Measurements from ENCODE around the gene FAM184B. TPM values are rescaled to one million over a fixed set of nuclear protein-coding genes. Genes with fewer than 3 reads are reported as not detected.

FAM184B gene
- total RNA-seq, 1 experiment from 2014 or later: 0.09 TPM

DNA sequence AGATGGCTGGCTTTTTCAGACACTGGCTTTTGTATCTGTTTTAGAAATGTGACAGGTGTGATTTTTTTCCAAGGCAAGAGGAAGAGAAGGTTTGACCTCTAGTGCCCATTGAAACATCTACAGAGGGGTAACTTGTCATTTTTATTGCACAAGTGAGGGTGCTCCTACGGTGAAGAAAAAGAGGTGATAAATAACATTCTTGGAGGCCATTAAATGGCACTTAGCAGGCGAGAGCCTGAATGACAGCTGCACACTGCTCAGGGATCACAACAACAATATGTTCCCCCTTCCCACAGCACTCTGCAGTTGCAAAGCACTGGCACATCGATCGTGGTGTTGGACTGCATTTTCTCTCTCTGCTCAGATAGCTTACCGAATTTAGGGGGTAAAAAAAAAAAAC, 22.9 kb downstream of the FAM184B start:
- Histone ChIP-seq H3K56ac (ENCODE audit: insufficient read length, low read depth, low read length) (no peak overlapping the region), H2BK12ac (ENCODE audit: insufficient read length, low read depth, low read length) (no peak overlapping the region), H3K79me1 (ENCODE audit: insufficient read depth, low read depth, low read length, poor library complexity, severe bottlenecking) (no peaks in the 10 kb centered on the region), H3T11ph (ENCODE audit: low read length) (no peak overlapping the region), H2BK5ac (ENCODE audit: insufficient read length, low read length) (no peak overlapping the region), H3K79me2 (ENCODE audit: insufficient read depth, low read length) (no peaks in the 10 kb centered on the region), H4K20me1 (ENCODE audit: control insufficient read depth, insufficient read depth, insufficient read length) (no peaks in the 10 kb centered on the region), H4K5ac (ENCODE audit: insufficient read length, low read depth, low read length) (no peak overlapping the region), H3K27ac (ENCODE audit: insufficient read length, low read depth, low read length) (no peak overlapping the region), H2BK20ac (ENCODE audit: low read depth, low read length, poor library complexity, severe bottlenecking) (no peak overlapping the region), H3K23ac (ENCODE audit: insufficient read length, low read depth, low read length) (no peak overlapping the region), H3K4me2 (ENCODE audit: insufficient read depth, insufficient read length, low read length) (no peak overlapping the region), H4K91ac (ENCODE audit: insufficient read length, low read depth, low read length) (no peak overlapping the region), H2AK5ac (ENCODE audit: insufficient read length, low read length) (no peak overlapping the region), H3K14ac (ENCODE audit: insufficient read depth, low read length) (no peak overlapping the region), H2AFZ (ENCODE audit: low read length) (no peak overlapping the region), H4K8ac (replicated peaks; ENCODE audit: insufficient read length, low read depth, low read length) (no peak overlapping the region), H3K4ac (ENCODE audit: low read depth, low read length) (no peak overlapping the region), H2BK15ac (ENCODE audit: low read depth, low read length) (no peak overlapping the region), H3K18ac (ENCODE audit: insufficient read length, low read depth, low read length) (no peak overlapping the region), H3K4me1 (ENCODE audit: insufficient read depth, low read length) (peaks cover 5% of the 10 kb centered on the region; the same call in 1 of the 2 replicates), H3K9me3 (ENCODE audit: control insufficient read depth, low read depth, low read length) (no peaks in the 10 kb centered on the region), H3K9ac (ENCODE audit: extremely low read depth, insufficient read length, low read length) (no peak overlapping the region), H2BK120ac (ENCODE audit: low read depth, low read length, poor library complexity, severe bottlenecking) (no peak overlapping the region), H3K27me3 (ENCODE audit: insufficient read depth, low read length) (no peaks in the 10 kb centered on the region), H3K23me2 (ENCODE audit: insufficient read length, low read depth, low read length, poor library complexity, severe bottlenecking) (no peaks in the 10 kb centered on the region)
- DNase-seq: no peak
- no peak overlapping the region for H3K4me3 Mint-ChIP-seq
- TF ChIP-seq, protein P1, sequence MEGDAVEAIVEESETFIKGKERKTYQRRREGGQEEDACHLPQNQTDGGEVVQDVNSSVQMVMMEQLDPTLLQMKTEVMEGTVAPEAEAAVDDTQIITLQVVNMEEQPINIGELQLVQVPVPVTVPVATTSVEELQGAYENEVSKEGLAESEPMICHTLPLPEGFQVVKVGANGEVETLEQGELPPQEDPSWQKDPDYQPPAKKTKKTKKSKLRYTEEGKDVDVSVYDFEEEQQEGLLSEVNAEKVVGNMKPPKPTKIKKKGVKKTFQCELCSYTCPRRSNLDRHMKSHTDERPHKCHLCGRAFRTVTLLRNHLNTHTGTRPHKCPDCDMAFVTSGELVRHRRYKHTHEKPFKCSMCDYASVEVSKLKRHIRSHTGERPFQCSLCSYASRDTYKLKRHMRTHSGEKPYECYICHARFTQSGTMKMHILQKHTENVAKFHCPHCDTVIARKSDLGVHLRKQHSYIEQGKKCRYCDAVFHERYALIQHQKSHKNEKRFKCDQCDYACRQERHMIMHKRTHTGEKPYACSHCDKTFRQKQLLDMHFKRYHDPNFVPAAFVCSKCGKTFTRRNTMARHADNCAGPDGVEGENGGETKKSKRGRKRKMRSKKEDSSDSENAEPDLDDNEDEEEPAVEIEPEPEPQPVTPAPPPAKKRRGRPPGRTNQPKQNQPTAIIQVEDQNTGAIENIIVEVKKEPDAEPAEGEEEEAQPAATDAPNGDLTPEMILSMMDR (conservative IDR thresholded peaks at IDR 0.05): no peak
- no peak overlapping the region for H3K27ac Mint-ChIP-seq
- peaks cover 9 to 13% of the 10 kb centered on the region in 2 experiments for H3K4me1 Mint-ChIP-seq
- no peaks in the 10 kb centered on the region for H3K9me3 Mint-ChIP-seq
- peaks cover 9% of the 10 kb centered on the region for H3K27me3 Mint-ChIP-seq (ENCODE audit: low read depth)
- no CpG with 5 or more reads among the region's 5 CpGs for WGBS (ENCODE audit: extremely low coverage, insufficient read length, low lambda C conversion rate)
- H3K36me3 Mint-ChIP-seq (ENCODE audit: insufficient read depth in 1 of 3, low read depth in 3 of 3): no peaks in the 10 kb centered on the region
